Activated B cell treated with CpG ODN at 0.5 μM for 24 hours (primary cell): ENCODE measurements around the gene IL18. TPM values are rescaled to one million over a fixed set of nuclear protein-coding genes. Genes with fewer than 3 reads are reported as not detected.
"Not testable (repeated sequence)": the region's sequence is repeated elsewhere in the genome, so short reads cannot be mapped to it uniquely, and the experiment has no call there.

Experiments
- ATAC-seq: fragments of 200-7000 bp; cut with Tn5 transposase; one replicate; pipeline ENCODE4 v1.10.0; 2021; ENCODE audit warnings: low read depth, mild to moderate bottlenecking, moderate library complexity
- CTCF ChIA-PET: fragments of 350-600 bp; sonication (Branson Sonifier 250); formaldehyde crosslinking; loops from one replicate; lab custom pipeline; 2021; ENCODE audit warnings: antibody characterized with exemption; lab: Charles Lee
- POLR2A ChIA-PET: fragments of 350-600 bp; sonication (Branson Sonifier 250); formaldehyde crosslinking; loops from one replicate; lab custom pipeline; 2021; ENCODE audit warnings: antibody characterized with exemption; lab: Charles Lee
- DNase-seq: peaks from one replicate; pipeline ENCODE4 v3.0.0; 2022
- H3K27ac Mint-ChIP-seq: one replicate; pipeline ENCODE4 v1.8.0; 2020; ENCODE audit warnings: mixed read lengths
- H3K27me3 Mint-ChIP-seq: one replicate; pipeline ENCODE4 v1.8.0; 2021; ENCODE audit warnings: mixed read lengths
- H3K36me3 Mint-ChIP-seq: one replicate; pipeline ENCODE4 v1.8.0; 2021; ENCODE audit warnings: low read depth, mixed read lengths
- H3K4me1 Mint-ChIP-seq: one replicate; pipeline ENCODE4 v1.8.0; 2021; ENCODE audit warnings: mixed read lengths
- H3K4me3 Mint-ChIP-seq: one replicate; pipeline ENCODE4 v1.8.0; 2020; ENCODE audit warnings: mild to moderate bottlenecking, mixed read lengths
- H3K9me3 Mint-ChIP-seq: one replicate; pipeline ENCODE4 v1.8.0; 2020; ENCODE audit warnings: mixed read lengths
- intact Hi-C: fragments of 100-400 bp; cut with micrococcal nuclease; formaldehyde crosslinking; loops from one replicate; pipeline ENCODE4 v1.15.1; 2024
- total RNA-seq: library from RNA; stranded (reverse); gene quantifications from 2 replicates; pipeline ENCODE4 v1.2.3, GENCODE V29; 2022
- TF ChIP-seq, protein P1 (sequence below): fragments of 200-600 bp; IDR thresholded peaks from one replicate; pipeline ENCODE4 v1.8.0; 2022; ENCODE audit warnings: antibody characterized with exemption, mild to moderate bottlenecking

IL18 gene
- total RNA-seq, 1 donor from 2014 or later: 1.00 TPM

DNA sequence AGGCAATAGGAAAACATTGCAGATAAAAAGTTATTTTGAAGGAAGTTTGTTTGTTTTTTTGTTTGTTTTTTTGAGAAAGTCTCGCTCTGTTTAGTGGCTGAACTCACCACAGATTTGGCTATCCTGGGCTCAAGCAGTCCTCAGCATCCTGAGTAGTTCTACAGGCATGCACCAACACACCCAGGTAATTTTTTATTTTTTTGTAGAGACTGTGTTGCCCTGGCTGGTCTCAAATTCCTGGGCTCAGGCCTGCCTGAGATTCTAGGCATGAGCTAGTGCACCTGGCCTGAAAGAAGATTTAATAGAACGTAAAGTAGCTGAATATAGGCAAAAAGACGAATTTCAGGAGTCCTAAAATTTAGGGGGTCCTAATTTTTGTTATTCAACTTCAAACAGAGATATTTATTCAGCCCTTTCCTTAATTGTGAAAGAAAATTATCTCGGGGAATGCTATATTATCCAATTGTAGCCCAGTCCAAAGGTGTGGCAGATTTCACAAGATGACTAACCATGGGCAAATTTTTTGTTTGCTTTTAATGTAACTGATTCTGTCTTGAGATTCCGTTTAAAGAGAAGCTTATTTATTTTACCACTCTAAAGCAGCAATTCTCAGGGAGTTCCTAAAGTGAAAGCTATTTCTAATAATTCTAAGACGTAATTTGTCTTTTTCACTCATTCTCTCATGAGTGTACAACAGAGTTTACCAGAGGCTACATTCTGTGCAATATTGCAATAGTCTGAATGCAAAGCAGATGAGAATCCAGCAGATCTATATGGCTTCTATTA lies 940 bp downstream of the IL18 start:
- DNase-seq (no peak), ATAC-seq (no peak)
- no peaks in the 10 kb centered on the region for H3K9me3 Mint-ChIP-seq
- no peak overlapping the region for H3K27ac Mint-ChIP-seq
- TF ChIP-seq, protein P1, sequence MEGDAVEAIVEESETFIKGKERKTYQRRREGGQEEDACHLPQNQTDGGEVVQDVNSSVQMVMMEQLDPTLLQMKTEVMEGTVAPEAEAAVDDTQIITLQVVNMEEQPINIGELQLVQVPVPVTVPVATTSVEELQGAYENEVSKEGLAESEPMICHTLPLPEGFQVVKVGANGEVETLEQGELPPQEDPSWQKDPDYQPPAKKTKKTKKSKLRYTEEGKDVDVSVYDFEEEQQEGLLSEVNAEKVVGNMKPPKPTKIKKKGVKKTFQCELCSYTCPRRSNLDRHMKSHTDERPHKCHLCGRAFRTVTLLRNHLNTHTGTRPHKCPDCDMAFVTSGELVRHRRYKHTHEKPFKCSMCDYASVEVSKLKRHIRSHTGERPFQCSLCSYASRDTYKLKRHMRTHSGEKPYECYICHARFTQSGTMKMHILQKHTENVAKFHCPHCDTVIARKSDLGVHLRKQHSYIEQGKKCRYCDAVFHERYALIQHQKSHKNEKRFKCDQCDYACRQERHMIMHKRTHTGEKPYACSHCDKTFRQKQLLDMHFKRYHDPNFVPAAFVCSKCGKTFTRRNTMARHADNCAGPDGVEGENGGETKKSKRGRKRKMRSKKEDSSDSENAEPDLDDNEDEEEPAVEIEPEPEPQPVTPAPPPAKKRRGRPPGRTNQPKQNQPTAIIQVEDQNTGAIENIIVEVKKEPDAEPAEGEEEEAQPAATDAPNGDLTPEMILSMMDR: no peak
- ChIA-PET CTCF (no interaction called here), POLR2A (no interaction called here)
- H3K27me3 Mint-ChIP-seq: peaks cover 17% of the 10 kb centered on the region
- intact Hi-C loops: no loop called here
- peaks cover 9% of the 10 kb centered on the region for H3K4me1 Mint-ChIP-seq
- no peak overlapping the region for H3K4me3 Mint-ChIP-seq
- H3K36me3 Mint-ChIP-seq: no peaks in the 10 kb centered on the region

DNA sequence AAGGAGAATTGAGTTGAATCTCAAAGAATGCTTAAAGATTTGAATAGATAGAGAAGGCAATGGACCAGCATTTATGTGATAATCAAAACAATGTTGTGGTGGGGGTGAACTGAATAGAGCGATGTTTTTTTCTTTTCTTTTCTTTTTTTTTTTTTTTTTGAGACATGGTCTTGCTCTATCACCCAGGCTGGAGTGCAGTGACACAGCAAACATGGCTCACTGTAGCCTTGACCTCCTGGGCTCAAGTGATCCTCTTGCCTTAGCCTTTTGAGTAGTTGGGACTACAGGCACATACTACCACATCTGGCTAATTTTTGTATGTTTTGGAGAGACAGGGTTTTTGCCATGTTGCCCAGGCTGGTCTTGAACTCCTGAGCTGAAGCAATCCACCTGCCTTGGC lies 1.7 kb downstream of the IL18 start:
- H3K36me3 Mint-ChIP-seq, H3K4me3 Mint-ChIP-seq, DNase-seq, POLR2A ChIA-PET, intact Hi-C loops, H3K9me3 Mint-ChIP-seq, H3K4me1 Mint-ChIP-seq, H3K27ac Mint-ChIP-seq, ATAC-seq, CTCF ChIA-PET: not testable (repeated sequence)
- H3K27me3 Mint-ChIP-seq: peaks cover 16% of the 10 kb centered on the region

DNA sequence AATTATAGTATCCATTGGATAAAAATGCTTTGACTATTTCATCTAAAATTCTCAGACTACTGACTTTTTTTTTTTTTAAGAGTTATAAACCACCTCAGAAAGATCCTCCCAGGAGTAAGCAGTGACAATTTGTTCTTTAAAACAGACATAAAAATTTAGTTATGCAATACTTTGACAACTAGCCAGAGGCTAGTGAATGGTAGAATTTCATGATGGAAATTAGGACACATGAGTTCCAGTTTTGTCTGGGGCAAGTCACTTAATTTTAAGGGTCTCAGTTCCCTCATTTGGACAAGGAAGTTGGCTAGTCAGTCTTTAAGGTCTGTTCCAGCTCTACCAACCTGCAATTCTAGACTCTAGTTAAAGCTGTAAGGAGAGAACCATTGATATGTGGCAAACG lies 2.9 kb downstream of the IL18 start:
- no peaks in the 10 kb centered on the region for H3K36me3 Mint-ChIP-seq
- no peak for ATAC-seq
- H3K27ac Mint-ChIP-seq: no peak overlapping the region
- H3K27me3 Mint-ChIP-seq: peaks cover 12% of the 10 kb centered on the region
- no peak overlapping the region for H3K4me3 Mint-ChIP-seq
- H3K4me1 Mint-ChIP-seq: peaks cover 9% of the 10 kb centered on the region
- intact Hi-C loops: no loop called here
- TF ChIP-seq, protein P1: no peak
- ChIA-PET CTCF (no interaction called here), POLR2A (no interaction called here)
- DNase-seq: no peak
- H3K9me3 Mint-ChIP-seq: no peaks in the 10 kb centered on the region

DNA sequence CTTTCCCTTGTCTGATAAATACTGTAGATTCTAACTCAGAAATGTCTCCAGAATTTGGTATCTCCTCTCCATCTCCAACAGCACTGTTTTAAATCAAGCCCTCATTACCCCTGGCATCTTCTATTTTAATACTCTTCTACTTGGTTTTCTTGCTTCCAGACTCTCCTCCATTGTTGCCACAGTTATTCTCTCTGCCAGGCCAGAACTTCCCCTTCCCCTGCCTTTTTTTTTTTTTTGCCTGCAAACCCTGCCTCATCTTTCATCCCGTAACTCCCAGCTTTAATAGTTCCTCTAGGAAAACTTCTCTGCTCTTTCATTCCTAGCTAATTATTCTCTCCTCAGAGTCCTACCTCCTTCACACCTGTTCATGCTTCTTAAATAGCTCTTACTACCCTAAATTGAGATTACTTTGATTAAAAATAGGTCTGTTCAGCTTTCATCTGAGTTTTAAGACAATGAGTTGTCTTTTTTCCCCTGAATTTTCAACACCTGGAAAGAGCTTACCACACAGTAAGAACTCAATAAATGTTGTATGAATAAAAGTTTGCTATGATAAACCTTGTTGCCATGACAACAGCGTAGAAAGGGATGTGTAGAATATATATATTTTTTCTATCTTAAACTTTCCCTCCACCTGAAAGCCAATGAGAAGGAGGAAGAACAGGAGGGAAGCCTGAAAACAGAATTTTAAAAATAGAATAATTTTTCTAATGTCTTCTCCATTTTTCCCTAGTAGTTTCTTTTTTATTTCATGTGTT lies 3.6 kb downstream of the IL18 start:
- Mint-ChIP-seq H3K4me1 (peaks cover 9% of the 10 kb centered on the region), H3K27me3 (peaks cover 11% of the 10 kb centered on the region), H3K4me3 (no peak overlapping the region), H3K36me3 (no peaks in the 10 kb centered on the region), H3K27ac (no peak overlapping the region), H3K9me3 (no peaks in the 10 kb centered on the region)
- ChIA-PET CTCF (no interaction called here), POLR2A (no interaction called here)
- intact Hi-C loops: no loop called here
- DNase-seq (no peak), ATAC-seq (no peak)
- TF ChIP-seq, protein P1: no peak

DNA sequence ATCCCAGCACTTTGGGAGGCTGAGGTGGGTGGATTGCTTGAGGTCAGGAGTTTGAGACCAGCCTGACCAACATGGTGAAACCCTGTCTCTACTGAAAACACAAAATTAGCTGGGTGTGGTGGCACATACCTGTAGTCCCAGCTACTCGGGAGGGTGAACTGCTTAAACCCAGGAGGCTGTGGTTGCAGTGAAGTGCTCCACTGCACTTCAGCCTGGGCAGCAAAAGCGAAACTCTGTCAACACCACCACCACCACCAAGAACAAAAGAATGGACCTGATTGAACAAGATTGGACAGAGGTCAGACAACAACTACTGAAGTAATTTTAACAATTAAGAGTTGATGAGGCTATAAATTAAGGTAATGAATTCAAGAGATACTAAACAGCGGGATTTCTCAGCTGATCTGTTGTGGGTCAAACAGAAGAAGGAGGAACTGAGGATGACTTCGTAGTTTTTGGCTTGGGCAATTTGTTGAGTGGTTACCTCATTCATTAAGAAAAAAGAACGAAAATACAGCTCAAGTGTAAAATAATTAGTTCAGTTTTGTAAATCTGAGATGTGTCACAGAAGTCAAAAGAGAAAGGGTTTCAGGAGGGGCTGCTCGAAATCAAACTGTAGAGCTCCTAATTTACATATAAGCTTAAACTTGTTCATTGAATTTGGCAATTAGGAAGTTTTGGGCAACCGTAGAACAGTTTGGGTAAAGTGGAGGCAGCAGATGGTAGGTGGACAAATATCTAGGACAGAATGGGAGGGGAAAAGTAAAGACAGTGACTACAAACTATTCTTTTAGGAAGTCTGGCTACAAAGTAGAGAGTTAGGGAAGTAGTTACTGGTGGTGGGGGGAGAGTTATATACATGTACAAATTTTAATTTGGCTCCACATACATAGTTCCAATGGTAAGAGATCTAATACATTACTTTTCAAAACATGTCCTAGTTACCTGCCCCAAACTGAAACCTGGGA lies 4.5 kb downstream of the IL18 start:
- CTCF ChIA-PET: no interaction called here
- H3K4me1 Mint-ChIP-seq: peaks cover 9% of the 10 kb centered on the region
- H3K4me3 Mint-ChIP-seq: no peak overlapping the region
- no peak for DNase-seq
- ATAC-seq: no peak
- intact Hi-C loops: no loop called here
- TF ChIP-seq, protein P1: no peak
- peaks cover 11% of the 10 kb centered on the region for H3K27me3 Mint-ChIP-seq
- POLR2A ChIA-PET: no interaction called here
- H3K27ac Mint-ChIP-seq: no peak overlapping the region
- no peaks in the 10 kb centered on the region for H3K9me3 Mint-ChIP-seq
- no peaks in the 10 kb centered on the region for H3K36me3 Mint-ChIP-seq
